Pericardium fibroblast (primary cell): Measurements from ENCODE around the gene FAM221A. TPM values are rescaled to one million over a fixed set of nuclear protein-coding genes. Genes with fewer than 3 reads are reported as not detected.

Source experiments
- total RNA-seq: library from RNA; depleted of rRNA; stranded (reverse); fragments of >200 nt; gene quantifications from 2 replicates; pipeline ENCODE4 v1.2.3, GENCODE V29; 2015

Gene FAM221A
- 0.82 and 1.4 TPM in 2 replicates for total RNA-seq

GRCh38 chr7:23679898-23680413, at the start of gene FAM221A:
Gene FAM221A (plus strand): TSS chr7:23680199. CDS start chr7:23680219, 20 bp downstream.

GRCh38 chr7:23710000-23710399, 30.0 kb downstream of the FAM221A start, which contains the start of gene STK31:
Gene STK31 (plus strand): TSS chr7:23710219. CDS start chr7:23710286, 67 bp downstream.

Other genes with a start within 250 kb of the FAM221A start
- 23.1 and 34.3 TPM in 2 replicates for gene IGF2BP3, start 209.7 kb upstream of the FAM221A start, total RNA-seq
- 9.4 and 21.7 TPM in 2 replicates for gene TRA2A, start 148.2 kb upstream of the FAM221A start, total RNA-seq
- gene CCDC126, start 82.8 kb upstream of the FAM221A start, total RNA-seq: 2.4 and 4.1 TPM in 2 replicates
- not detected in 2 replicates for gene STK31, start 30.0 kb downstream of the FAM221A start, total RNA-seq